Caco-2 (cell line): Measurements from ENCODE around the gene UBL3. TPM values are rescaled to one million over a fixed set of nuclear protein-coding genes. Genes with fewer than 3 reads are reported as not detected.

Experiments
- BruUV-seq: library from RNA; stranded (reverse); fragments of 400-500 nt; replicated peaks from 2 replicates; lab custom pipeline; 2021; lab: Mats Ljungman, UMichigan
- CTCF ChIA-PET: fragments of 300-600 bp; sonication (Branson Sonifier 250); formaldehyde crosslinking; loops from one replicate; lab custom pipeline; 2022; ENCODE audit warnings: antibody characterized with exemption; lab: Charles Lee
- POLR2A ChIA-PET: fragments of 300-600 bp; sonication (Branson Sonifier 250); formaldehyde crosslinking; loops from one replicate; lab custom pipeline; 2022; ENCODE audit warnings: antibody characterized with exemption; lab: Charles Lee
- DNase-seq, 2 experiments: peaks; one replicate each; pipeline versions ENCODE4 v3.0.0 to v3.0.0-alpha.2; 2020 to 2022
- H3K27me3 ChIP-seq: replicated peaks from 2 replicates; pipeline ENCODE4 v1.6.0; 2011; ENCODE audit warnings: low read length; ENCODE audit not compliant: control insufficient read depth, insufficient read depth
- H3K36me3 ChIP-seq: 2 replicates; pipeline ENCODE4 v1.5.1; 2011; ENCODE audit warnings: low read length; ENCODE audit not compliant: control insufficient read depth, insufficient read depth
- H3K4me1 ChIP-seq: fragments of 250-450 bp; sonication (Bioruptor Pico); 2 replicates; pipeline ENCODE4 v1.5.1; 2020; ENCODE audit warnings: mild to moderate bottlenecking
- H3K4me3 ChIP-seq: 2 replicates; pipeline ENCODE4 v1.5.1; 2011; ENCODE audit warnings: low read depth, mild to moderate bottlenecking, control low read depth, low read length
- H3K9me3 ChIP-seq: fragments of 250-450 bp; sonication (Bioruptor Pico); 2 replicates; pipeline ENCODE4 v1.5.1; 2020; ENCODE audit warnings: mild to moderate bottlenecking, moderate library complexity
- H3K27ac Mint-ChIP-seq: one replicate; pipeline ENCODE4 v1.8.0; 2022; ENCODE audit warnings: mixed read lengths; ENCODE audit not compliant: unreplicated experiment
- H3K27me3 Mint-ChIP-seq: one replicate; pipeline ENCODE4 v1.8.0; 2022; ENCODE audit warnings: mixed read lengths; ENCODE audit not compliant: insufficient read depth, unreplicated experiment
- H3K36me3 Mint-ChIP-seq: one replicate; pipeline ENCODE4 v1.8.0; 2022; ENCODE audit warnings: mild to moderate bottlenecking, mixed read lengths; ENCODE audit not compliant: insufficient read depth, unreplicated experiment
- H3K4me1 Mint-ChIP-seq: one replicate; pipeline ENCODE4 v1.8.0; 2022; ENCODE audit warnings: low read depth, mixed read lengths; ENCODE audit not compliant: unreplicated experiment
- H3K4me3 Mint-ChIP-seq: one replicate; pipeline ENCODE4 v1.8.0; 2022; ENCODE audit warnings: mild to moderate bottlenecking, moderate library complexity, mixed read lengths; ENCODE audit not compliant: unreplicated experiment
- H3K9me3 Mint-ChIP-seq: one replicate; pipeline ENCODE4 v1.8.0; 2022; ENCODE audit warnings: mixed read lengths; ENCODE audit not compliant: unreplicated experiment
- CTCF ChIP-seq, 2 experiments: fragments of 200-600 bp in 1 of 2; IDR thresholded peaks; 1 replicate in 1 of 2; 2 replicates in 1 of 2; pipeline versions ENCODE4 v1.5.1 to v1.8.0; 2011 to 2022; ENCODE audit warnings: antibody characterized with exemption in 1 of 2, control low read depth in 1 of 2, inconsistent platforms in 1 of 2, low read depth in 1 of 2, low read length in 1 of 2, mild to moderate bottlenecking in 1 of 2, moderate library complexity in 1 of 2; ENCODE audit not compliant: insufficient read depth in 1 of 2, severe bottlenecking in 1 of 2, unreplicated experiment in 1 of 2
- intact Hi-C: fragments of 100-400 bp; cut with micrococcal nuclease; formaldehyde crosslinking; loops from one replicate; pipeline ENCODE4 v1.10.0; 2022; ENCODE audit not compliant: unreplicated experiment
- total RNA-seq: library from RNA; stranded (reverse); gene quantifications from 2 replicates; pipeline ENCODE4 v1.2.3, GENCODE V29; 2022

UBL3 gene
- total RNA-seq, 1 experiment from 2014 or later = 37.5 TPM

- Mint-ChIP-seq H3K27me3 (no peaks in the 10 kb centered on the region), H3K27ac (no peak overlapping the region), H3K36me3 (peaks cover 3% of the 10 kb centered on the region), H3K4me1 (peaks cover 7% of the 10 kb centered on the region), H3K9me3 (no peaks in the 10 kb centered on the region), H3K4me3 (no peak overlapping the region)
- ChIA-PET CTCF (no interaction called here), POLR2A (interaction anchor here (0.7 kb wide), 1 partner anchor 358 kb away, joined by 7 read pairs; no protein-coding TSS in a partner anchor)
- Histone ChIP-seq H3K9me3 (no peaks in the 10 kb centered on the region), H3K36me3 (no peaks in the 10 kb centered on the region), H3K27me3 (no peaks in the 10 kb centered on the region), H3K4me1 (no peaks in the 10 kb centered on the region), H3K4me3 (no peak overlapping the region)
- peak in 1 of 2 experiments; percentile 21 for DNase-seq
- TF ChIP-seq CTCF (IDR thresholded peaks at IDR 0.05; ENCODE audit: insufficient read depth in 1 of 2, low read depth in 1 of 2, low read length in 1 of 2, severe bottlenecking in 1 of 2, unreplicated experiment in 1 of 2) = no peak
- no TSS peak for BruUV-seq
- intact Hi-C loops = no loop called here
Measured at GRCh38 chr13:29754473-29754806, 96.0 kb downstream of the UBL3 start.

GRCh38 chr13:29753618-29754472 lies 96.6 kb downstream of the UBL3 start:
- Mint-ChIP-seq H3K4me3 (no peak overlapping the region), H3K27ac (no peak overlapping the region), H3K9me3 (no peaks in the 10 kb centered on the region), H3K27me3 (no peaks in the 10 kb centered on the region), H3K4me1 (peaks cover 5% of the 10 kb centered on the region), H3K36me3 (no peaks in the 10 kb centered on the region)
- DNase-seq = no peak
- no peaks in the 10 kb centered on the region for H3K4me1 ChIP-seq
- H3K4me3 ChIP-seq = no peak overlapping the region
- no peaks in the 10 kb centered on the region for H3K9me3 ChIP-seq
- no peaks in the 10 kb centered on the region for H3K36me3 ChIP-seq
- TF ChIP-seq CTCF (IDR thresholded peaks at IDR 0.05; ENCODE audit: insufficient read depth in 1 of 2, low read depth in 1 of 2, low read length in 1 of 2, severe bottlenecking in 1 of 2, unreplicated experiment in 1 of 2) = no peak
- H3K27me3 ChIP-seq = no peaks in the 10 kb centered on the region
- no TSS peak for BruUV-seq
- CTCF ChIA-PET = no interaction called here
- intact Hi-C loops = no loop called here
- POLR2A ChIA-PET = no interaction called here

GRCh38 chr13:29752175-29752574 lies 98.2 kb downstream of the UBL3 start:
- POLR2A ChIA-PET = no interaction called here
- no peaks in the 10 kb centered on the region for H3K9me3 Mint-ChIP-seq
- intact Hi-C loops = no loop called here

More at GRCh38 chr13:29752175-29752574, 98.2 kb downstream of the UBL3 start:
- Histone ChIP-seq H3K4me1 (no peaks in the 10 kb centered on the region), H3K4me3 (no peak overlapping the region), H3K36me3 (no peaks in the 10 kb centered on the region), H3K27me3 (no peaks in the 10 kb centered on the region), H3K9me3 (no peaks in the 10 kb centered on the region)
- Mint-ChIP-seq H3K36me3 (no peaks in the 10 kb centered on the region), H3K4me3 (no peak overlapping the region), H3K27me3 (no peaks in the 10 kb centered on the region), H3K4me1 (no peaks in the 10 kb centered on the region), H3K27ac (no peak overlapping the region)
- TF ChIP-seq CTCF (IDR thresholded peaks at IDR 0.05; ENCODE audit: insufficient read depth in 1 of 2, low read depth in 1 of 2, low read length in 1 of 2, severe bottlenecking in 1 of 2, unreplicated experiment in 1 of 2) = no peak
- BruUV-seq = no TSS peak
- no peak for DNase-seq
- CTCF ChIA-PET = no interaction called here
